Stomach (tissue), 4 donors: ENCODE data around the gene COA8.

Source experiments
- POLR2A ChIP-seq, 4 donors: fragments of 450-650 bp; IDR thresholded peaks; one replicate each; pipeline ENCODE4 v1.6.1; 2016; ENCODE audit warnings: antibody characterized with exemption in 4 of 4, control low read depth in 2 of 4, mild to moderate bottlenecking in 1 of 4, moderate library complexity in 1 of 4
- TF ChIP-seq, protein P1 (sequence below), 7 experiments: fragments of 450-650 bp in 4 of 7; fragments of 200-600 bp in 3 of 7; sonication (generic) in 3 of 7; IDR thresholded peaks; one replicate each; pipeline ENCODE4 v1.5.1; 2016 to 2019; ENCODE audit warnings: antibody characterized with exemption in 7 of 7, control low read depth in 2 of 7, mild to moderate bottlenecking in 1 of 7

DNA sequence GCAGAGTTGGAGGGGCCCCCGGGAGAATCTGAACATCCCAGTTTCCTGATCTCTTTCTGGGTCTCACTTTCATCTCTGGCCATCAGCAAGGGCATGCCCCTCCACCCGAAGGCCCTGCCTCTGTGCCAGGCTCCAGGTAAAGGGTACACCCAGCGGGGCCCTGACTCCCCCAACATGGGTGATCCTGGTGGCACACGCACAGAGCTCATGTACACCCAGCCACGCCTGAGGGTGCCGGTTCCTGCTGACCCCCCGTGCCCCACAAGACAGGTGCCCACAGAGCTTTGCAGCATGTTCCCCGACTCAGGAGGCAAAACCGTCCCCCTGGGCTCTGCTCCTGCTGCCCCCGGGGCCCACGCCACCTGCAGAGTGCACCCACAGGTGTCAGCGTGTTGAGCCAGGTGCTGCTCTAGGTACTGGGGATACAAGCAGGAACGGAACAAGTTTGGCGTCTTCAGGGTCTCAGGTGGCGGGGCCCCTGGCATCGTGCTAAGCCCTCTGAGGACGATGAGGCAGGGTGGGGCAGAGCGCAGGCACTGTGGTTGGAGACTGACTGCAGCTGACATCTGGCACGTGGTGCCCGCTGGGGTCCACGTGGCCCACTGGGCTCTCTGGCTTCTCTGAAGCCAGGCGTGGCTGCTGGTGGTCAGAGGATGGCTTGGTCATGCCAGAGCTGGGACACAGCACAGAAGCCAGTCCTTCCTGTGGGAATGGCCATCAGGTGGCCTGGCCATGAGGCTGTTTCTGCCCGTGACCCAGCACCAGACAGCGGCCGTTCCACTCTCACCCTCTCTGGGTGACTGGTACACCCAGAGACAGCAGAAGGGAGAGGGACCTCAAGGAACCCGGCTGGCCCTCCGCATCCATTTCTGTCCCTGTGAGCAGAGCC, 14.1 kb upstream of the COA8 start:
- TF ChIP-seq, protein P1, sequence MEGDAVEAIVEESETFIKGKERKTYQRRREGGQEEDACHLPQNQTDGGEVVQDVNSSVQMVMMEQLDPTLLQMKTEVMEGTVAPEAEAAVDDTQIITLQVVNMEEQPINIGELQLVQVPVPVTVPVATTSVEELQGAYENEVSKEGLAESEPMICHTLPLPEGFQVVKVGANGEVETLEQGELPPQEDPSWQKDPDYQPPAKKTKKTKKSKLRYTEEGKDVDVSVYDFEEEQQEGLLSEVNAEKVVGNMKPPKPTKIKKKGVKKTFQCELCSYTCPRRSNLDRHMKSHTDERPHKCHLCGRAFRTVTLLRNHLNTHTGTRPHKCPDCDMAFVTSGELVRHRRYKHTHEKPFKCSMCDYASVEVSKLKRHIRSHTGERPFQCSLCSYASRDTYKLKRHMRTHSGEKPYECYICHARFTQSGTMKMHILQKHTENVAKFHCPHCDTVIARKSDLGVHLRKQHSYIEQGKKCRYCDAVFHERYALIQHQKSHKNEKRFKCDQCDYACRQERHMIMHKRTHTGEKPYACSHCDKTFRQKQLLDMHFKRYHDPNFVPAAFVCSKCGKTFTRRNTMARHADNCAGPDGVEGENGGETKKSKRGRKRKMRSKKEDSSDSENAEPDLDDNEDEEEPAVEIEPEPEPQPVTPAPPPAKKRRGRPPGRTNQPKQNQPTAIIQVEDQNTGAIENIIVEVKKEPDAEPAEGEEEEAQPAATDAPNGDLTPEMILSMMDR (IDR thresholded peaks at IDR 0.05): no peak
- no peak for TF ChIP-seq POLR2A (IDR thresholded peaks at IDR 0.05)
